K562 (cell line): ENCODE data around the gene FAM168B. TPM values are rescaled to one million over a fixed set of nuclear protein-coding genes. Genes with fewer than 3 reads are reported as not detected.

ENCODE experiments used
- ATAC-seq: fragments of 200-7000 bp; cut with Tn5 transposase; 3 replicates; pipeline ENCODE4 v1.9.1; 2020; ENCODE audit warnings: moderate library complexity
- BruUV-seq: library from RNA; stranded (reverse); fragments of 400-500 nt; replicated peaks from 2 replicates; lab custom pipeline; 2021; lab: Mats Ljungman, UMichigan
- CTCF ChIA-PET: fragments of 300-600 bp; formaldehyde crosslinking; extraction: SDS; loops from one replicate; lab custom pipeline; 2021; ENCODE audit warnings: low intra/inter-chr PET ratio; lab: Yijun Ruan, JAX
- POLR2A ChIA-PET: fragments of 300-600, 350-650 bp; sonication (Branson Sonifier 250); formaldehyde crosslinking; extraction: SDS; loops from one replicate; lab custom pipeline; 2021; ENCODE audit warnings: antibody characterized with exemption, inconsistent platforms; lab: Yijun Ruan, JAX
- DNase-seq, 4 experiments: peaks; one replicate each; pipeline versions ENCODE4 v3.0.0 to v3.0.0-alpha.2; 2011 to 2018; ENCODE audit warnings: low spot score in 3 of 4, mixed read lengths in 3 of 4; ENCODE audit errors: extremely low read depth in 1 of 4
- FAIRE-seq: peaks from 2 replicates; lab custom pipeline; 2011; peaks lifted over from hg19 to GRCh38; lab: Jason Lieb, UNC
- H2AFZ ChIP-seq: 2 replicates; pipeline ENCODE4 v1.6.0; 2011; ENCODE audit warnings: low read depth, low read length, control low read depth, inconsistent platforms
- H3K27ac ChIP-seq: fragments of 200-600 bp; 3 replicates; pipeline ENCODE4 v1.8.0; 2011; ENCODE audit warnings: low read depth, mild to moderate bottlenecking, control low read depth, inconsistent platforms, low read length, moderate library complexity, mixed read lengths; ENCODE audit errors: extremely low read depth
- H3K27me3 ChIP-seq, 2 experiments: fragments of 300-600 bp in 1 of 2; 2 replicates in 1 of 2; 3 replicates in 1 of 2; pipeline versions ENCODE4 v1.6.0 to v1.8.0; 2011; ENCODE audit warnings: inconsistent platforms in 2 of 2, low read length in 2 of 2, mild to moderate bottlenecking in 1 of 2, mixed read lengths in 1 of 2, moderate library complexity in 1 of 2; ENCODE audit not compliant: control insufficient read depth in 2 of 2, insufficient read depth in 2 of 2
- H3K36me3 ChIP-seq: fragments of 300-600 bp; 3 replicates; pipeline ENCODE4 v1.8.0; 2011; ENCODE audit warnings: mild to moderate bottlenecking, low read length, inconsistent platforms; ENCODE audit not compliant: control insufficient read depth, insufficient read depth
- H3K4me1 ChIP-seq, 2 experiments: fragments of 200-600 bp in 1 of 2; replicated peaks in 1 of 2; 2 replicates in 1 of 2; 3 replicates in 1 of 2; pipeline versions ENCODE4 v1.5.1 to v1.8.0; 2011; ENCODE audit warnings: inconsistent platforms in 2 of 2, low read length in 2 of 2, mild to moderate bottlenecking in 1 of 2, mixed read lengths in 1 of 2, moderate library complexity in 1 of 2; ENCODE audit not compliant: control insufficient read depth in 2 of 2, insufficient read depth in 2 of 2
- H3K4me2 ChIP-seq: 2 replicates; pipeline ENCODE4 v1.6.1; 2011; ENCODE audit warnings: low read length, control low read depth, inconsistent platforms, mixed read lengths; ENCODE audit not compliant: insufficient read depth
- H3K4me3 ChIP-seq: fragments of 200-600 bp; sonication (generic), shearing (Covaris generic); 2 replicates; pipeline ENCODE4 v1.5.1; 2016; ENCODE audit warnings: control low read depth, inconsistent platforms
- H3K79me2 ChIP-seq: fragments of 200-600 bp; 3 replicates; pipeline ENCODE4 v1.8.0; 2011; ENCODE audit warnings: low read length, inconsistent platforms; ENCODE audit not compliant: control insufficient read depth, insufficient read depth
- H3K9ac ChIP-seq, 2 experiments: 2 replicates each; pipeline versions ENCODE4 v1.6.0 to v1.6.1; 2011; ENCODE audit warnings: low read depth in 2 of 2, low read length in 2 of 2, control low read depth in 1 of 2, inconsistent platforms in 1 of 2, mild to moderate bottlenecking in 1 of 2, mixed read lengths in 1 of 2; ENCODE audit not compliant: insufficient read depth in 1 of 2
- H3K9me1 ChIP-seq: one replicate; pipeline ENCODE4 v1.6.0; 2011; ENCODE audit warnings: inconsistent platforms, mild to moderate bottlenecking, low read length, moderate library complexity; ENCODE audit not compliant: control insufficient read depth, insufficient read depth
- H3K9me3 ChIP-seq: replicated peaks from 2 replicates; pipeline ENCODE4 v1.5.1; 2011; ENCODE audit warnings: low read depth, low read length, inconsistent platforms; ENCODE audit not compliant: control insufficient read depth, insufficient read depth
- H4K20me1 ChIP-seq: replicated peaks from 2 replicates; pipeline ENCODE4 v1.6.1; 2011; ENCODE audit warnings: low read length, inconsistent platforms, mixed read lengths; ENCODE audit not compliant: control insufficient read depth, insufficient read depth
- ADNP ChIP-seq: fragments of 200-800 bp; sonication (Bioruptor generic); IDR thresholded peaks from 2 replicates; pipeline ENCODE4 v1.6.1; 2016; ENCODE audit warnings: missing genetic modification characterization, missing compliant biosample characterization
- CBX5 ChIP-seq: IDR thresholded peaks from 2 replicates; pipeline ENCODE4 v1.6.1; 2014; ENCODE audit warnings: low read depth, borderline replicate concordance
- FOXA1 ChIP-seq: fragments of 450-650 bp; IDR thresholded peaks from 2 replicates; pipeline ENCODE4 v1.6.1; 2016; ENCODE audit warnings: mild to moderate bottlenecking, borderline replicate concordance
- HDAC2 ChIP-seq: fragments of 450-650 bp; IDR thresholded peaks from 2 replicates; pipeline ENCODE4 v1.6.1; 2016; ENCODE audit warnings: mild to moderate bottlenecking
- HIVEP1 ChIP-seq: fragments of 250-450 bp; sonication (Bioruptor Pico); IDR thresholded peaks from 2 replicates; pipeline ENCODE4 v1.4.0; 2020; ENCODE audit warnings: mild to moderate bottlenecking
- HSF4 ChIP-seq: fragments of 250-450 bp; sonication (Bioruptor Pico); IDR thresholded peaks from 2 replicates; pipeline ENCODE4 v2.1.2; 2022; ENCODE audit warnings: mild to moderate bottlenecking, moderate library complexity, borderline replicate concordance
- NFE2L1 ChIP-seq: fragments of 450-650 bp; IDR thresholded peaks from 2 replicates; pipeline ENCODE4 v1.6.1; 2016; ENCODE audit warnings: missing genetic modification characterization, low read depth, mild to moderate bottlenecking, missing compliant biosample characterization, moderate library complexity, borderline replicate concordance
- POLR2G ChIP-seq: fragments of 200-400 bp; formaldehyde crosslinking; IDR thresholded peaks from 2 replicates; pipeline ENCODE4 v1.6.1; 2017; ENCODE audit warnings: low read depth, mild to moderate bottlenecking, antibody characterized with exemption, low read length, moderate library complexity
- RB1 ChIP-seq: fragments of 450-650 bp; IDR thresholded peaks from 2 replicates; pipeline ENCODE4 v1.6.1; 2017; ENCODE audit warnings: low read depth, mild to moderate bottlenecking
- TFAM ChIP-seq: fragments of 250-450 bp; sonication (Bioruptor Pico); conservative IDR thresholded peaks from 2 replicates; pipeline ENCODE4 v1.5.0; 2021; ENCODE audit warnings: mild to moderate bottlenecking, moderate library complexity
- ZNF212 ChIP-seq: fragments of 450-650 bp; formaldehyde crosslinking; IDR thresholded peaks from 2 replicates; pipeline ENCODE4 v1.4.0; 2020; ENCODE audit warnings: mild to moderate bottlenecking
- WGBS: fragments of 100-300 bp; shearing (Covaris generic); methylation state at CpG from one replicate; pipeline ENCODE4 v1.1.6; 2016; ENCODE audit warnings: low coverage, mixed read lengths; ENCODE audit not compliant: insufficient coverage; ENCODE audit errors: missing lambda C conversion rate; 5-methylcytosine and 5-hydroxymethylcytosine counted together
- in situ Hi-C: fragments of 300-500 bp; cut with MboI; formaldehyde crosslinking; loops from 4 replicates; pipeline ENCODE4 v1.15.0; 2018; ENCODE audit warnings: inconsistent platforms, mixed read lengths
- intact Hi-C: fragments of 100-400 bp; cut with micrococcal nuclease; formaldehyde crosslinking; loops from 2 replicates; pipeline ENCODE4 v1.14.2; 2022
- polyA plus RNA-seq, 8 experiments: library from polyadenylated mRNA; depleted of rRNA in 4 of 8; stranded (reverse) in 5 of 8; unstranded in 3 of 8; fragments of >200 nt; fragmentation: Nextera tagmentation in 2 of 8; fragmentation: Illumina TruSeq in 1 of 8; extraction: Ambion mirVana in 2 of 8; extraction: Trizol in 1 of 8; gene quantifications; 2 replicates each; pipeline versions ENCODE4 v1.2.1 to v1.2.3, GENCODE V29; 2011 to 2014; ENCODE audit warnings: inconsistent platforms in 1 of 8, missing spikeins in 1 of 8
- total RNA-seq, 7 experiments: library from RNA; depleted of rRNA in 6 of 7; stranded (reverse); fragments of >200 nt in 6 of 7; fragmentation: Illumina TruSeq in 2 of 7; extraction: Trizol in 2 of 7; gene quantifications; 2 replicates each; pipeline versions ENCODE4 v1.2.1 to v1.2.3, GENCODE V29; 2011 to 2021; ENCODE audit warnings: low replicate concordance in 1 of 7

Gene FAM168B
- total and polyA plus RNA-seq, 9 of the 15 experiments (the other 6 are each of a cell fraction or from before 2014, with no cell fraction given) = 3.3 to 76.0 (median 46.1) TPM

DNA sequence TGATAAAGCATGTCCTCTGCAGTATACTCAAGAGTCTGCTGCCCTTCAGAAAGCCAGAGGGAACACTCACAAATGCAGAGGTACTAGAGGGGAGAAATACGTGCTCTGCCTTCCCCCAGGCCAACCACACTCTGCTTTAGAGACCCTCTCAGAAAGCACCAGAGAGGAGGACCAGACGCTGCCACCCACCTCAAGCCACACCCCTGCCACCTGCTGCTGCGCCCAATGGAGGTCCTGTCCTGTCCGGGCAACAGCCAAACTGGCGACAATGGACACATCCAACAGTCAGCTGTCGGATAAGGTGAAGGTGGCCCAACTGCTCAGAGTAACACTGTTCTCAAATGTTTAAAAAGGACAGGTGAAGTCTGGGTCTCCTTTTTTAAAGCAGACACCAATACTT, 44.6 kb downstream of the FAM168B start:
- peaks cover 4% of the 10 kb centered on the region for H3K9me1 ChIP-seq
- no peaks in the 10 kb centered on the region for H3K27me3 ChIP-seq
- in situ Hi-C loops (no loop called here), intact Hi-C loops (no loop called here)
- H3K36me3 ChIP-seq = peaks cover 71% of the 10 kb centered on the region
- no peak overlapping the region for H3K4me3 ChIP-seq
- no peak overlapping the region for H3K27ac ChIP-seq
- ATAC-seq (no peak), FAIRE-seq (no peak), DNase-seq (no peak)
- peaks cover 11% of the 10 kb centered on the region for H4K20me1 ChIP-seq
- BruUV-seq = no TSS peak
- ChIA-PET CTCF (no interaction called here), POLR2A (interaction anchor here (1.2 kb wide), 1 partner anchor 9 kb away, joined by 3 read pairs; no protein-coding TSS in a partner anchor)
- no peaks in the 10 kb centered on the region for H3K9me3 ChIP-seq
- WGBS = 93% methylated on average over 6 of the region's 6 CpGs
- H3K79me2 ChIP-seq = no peaks in the 10 kb centered on the region
- peaks cover 0 to 16% of the 10 kb centered on the region in 2 experiments; a peak in 1 of 5 replicates for H3K4me1 ChIP-seq
- no peak overlapping the region for H3K4me2 ChIP-seq
- H3K9ac ChIP-seq = no peak overlapping the region
- TF ChIP-seq HDAC2 (no peak), CBX5 (no peak), FOXA1 (no peak), ZNF212 (CRISPR knock-in tag) (no peak), RB1 (no peak), POLR2G (no peak), TFAM (CRISPR knock-in tag) (no peak), ADNP (tag) (no peak), NFE2L1 (tag) (no peak), HSF4 (CRISPR knock-in tag) (no peak), HIVEP1 (CRISPR knock-in tag) (no peak)
- no peak overlapping the region for H2AFZ ChIP-seq
